ENCODE data around the gene PABPC1L2B. TPM values are rescaled to one million over a fixed set of nuclear protein-coding genes. Genes with fewer than 3 reads are reported as not detected.
"Not testable (repeated sequence)": the region's sequence is repeated elsewhere in the genome, so short reads cannot be mapped to it uniquely, and the experiment has no call there.

PABPC1L2B gene
- total RNA-seq, result not detected

DNA sequence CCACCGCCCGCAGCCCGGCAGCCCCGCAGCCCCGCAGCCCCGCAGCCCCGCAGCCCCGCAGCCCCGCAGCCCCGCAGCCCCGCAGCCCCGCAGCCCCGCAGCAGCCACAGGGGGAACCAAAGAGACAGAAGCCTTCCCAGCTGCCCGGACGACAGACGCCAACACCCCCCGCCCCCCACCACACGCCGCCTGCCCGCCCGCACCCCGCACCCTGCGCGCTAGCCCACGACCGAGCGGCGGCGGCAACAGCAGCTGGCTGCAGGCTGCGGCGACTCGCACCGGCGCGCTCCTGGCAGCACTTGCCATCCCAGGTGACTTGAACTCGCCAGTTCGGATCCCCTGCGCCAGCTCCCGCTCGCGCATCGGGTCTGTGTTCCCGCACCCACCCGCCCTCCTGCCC is at the start of gene PABPC1L2B:
PABPC1L2B (plus strand) TSS at position 207 of the 400 bp plus-strand sequence. CDS start 704 bp downstream, outside the sequence.
- DNase-seq, result not testable (repeated sequence)

- not testable (repeated sequence) for DNase-seq
Observed at GRCh38 chrX:72959971-72960370, 42.8 kb upstream of the PABPC1L2B start.

DNA sequence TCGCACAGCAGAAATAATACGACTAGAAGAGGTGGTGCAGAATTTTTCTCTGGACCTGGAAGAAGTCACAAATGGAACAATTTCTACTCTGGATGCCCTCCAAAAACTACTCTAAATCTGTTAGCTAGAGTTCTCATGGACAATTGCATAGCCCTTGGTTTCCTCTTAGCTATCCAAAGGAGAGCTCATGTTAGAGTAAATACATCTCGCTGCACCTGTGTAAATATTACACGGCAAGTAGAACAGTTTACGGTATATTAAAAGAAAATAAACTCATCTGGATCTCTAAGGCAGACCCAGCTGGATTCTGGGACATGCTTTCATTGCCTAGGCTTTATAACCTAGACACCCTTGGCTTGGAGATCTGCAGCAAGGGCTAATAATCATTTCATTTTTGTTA is 30.9 kb upstream of the PABPC1L2B start:
- DNase-seq, result not testable (repeated sequence)

GRCh38 chrX:72974885-72975284 is 27.9 kb upstream of the PABPC1L2B start:
- DNase-seq, result not testable (repeated sequence)

- DNase-seq, result not testable (repeated sequence)
Observed at GRCh38 chrX:72980894-72981469, 21.8 kb upstream of the PABPC1L2B start.

GRCh38 chrX:73004032-73004431 is 1.3 kb downstream of the PABPC1L2B start:
- not testable (repeated sequence) for DNase-seq

DNA sequence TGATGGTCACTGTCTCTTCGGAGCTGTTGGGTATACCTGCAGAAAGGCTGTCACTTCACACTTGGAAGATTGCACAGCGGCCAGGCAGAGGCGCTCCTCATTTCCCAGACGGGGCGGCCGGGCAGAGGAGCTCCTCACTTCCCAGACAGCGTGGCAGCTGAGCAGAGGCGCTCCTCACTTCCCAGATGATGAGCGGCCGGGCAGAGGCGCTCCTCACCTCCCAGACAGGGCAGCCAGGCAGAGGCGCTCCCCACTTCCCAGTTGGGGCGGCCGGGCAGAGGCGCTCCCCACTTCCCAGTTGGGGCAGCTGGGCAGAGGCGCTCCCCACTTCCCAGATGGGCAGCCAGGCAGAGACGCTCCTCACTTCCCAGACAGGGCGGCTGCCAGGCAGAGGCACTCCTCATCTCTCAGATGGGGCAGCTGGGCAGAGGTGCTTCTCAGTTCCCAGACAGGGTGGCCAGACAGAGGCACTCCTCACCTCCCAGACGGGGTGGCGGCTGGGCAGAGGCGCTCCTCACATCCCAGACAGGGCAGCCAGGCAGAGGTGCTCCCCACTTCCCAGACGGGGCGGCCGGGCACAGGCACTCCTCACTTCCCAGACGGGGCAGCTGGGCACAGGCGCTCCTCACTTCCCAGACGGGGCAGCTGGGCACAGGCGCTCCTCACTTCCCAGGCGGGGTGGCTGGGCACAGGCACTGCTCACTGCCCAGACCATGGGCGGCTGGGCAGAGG is 18.8 kb downstream of the PABPC1L2B start:
- DNase-seq, result no peak

- not testable (repeated sequence) for DNase-seq
Observed at GRCh38 chrX:73022093-73022445, 19.3 kb downstream of the PABPC1L2B start.

DNA sequence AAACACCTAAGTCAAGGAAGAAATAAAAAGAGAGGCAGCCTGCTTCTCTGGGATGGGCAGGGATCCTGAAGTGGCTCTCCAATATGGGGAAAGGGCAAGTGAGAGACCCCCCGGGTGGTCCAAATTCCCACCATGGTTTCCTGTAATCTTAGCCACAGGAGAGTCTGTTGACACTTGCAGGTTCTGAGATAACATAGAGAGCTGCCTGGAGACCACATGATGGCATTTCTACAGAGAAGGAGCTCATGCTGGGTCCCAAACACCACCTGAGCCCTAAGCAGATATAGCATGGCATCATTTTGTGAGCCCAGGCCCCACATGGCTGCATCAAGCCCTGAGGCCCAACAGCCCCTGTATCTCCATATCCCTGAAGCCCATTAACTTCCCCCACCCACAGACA is 26.1 kb downstream of the PABPC1L2B start:
- no peak for DNase-seq

Other genes starting within 250 kb of the PABPC1L2B start
- gene DMRTC1B, start 226.0 kb upstream of the PABPC1L2B start, total RNA-seq, result not detected
- not detected for gene FAM236B, start 220.3 kb upstream of the PABPC1L2B start, total RNA-seq
- not detected for gene FAM236D, start 194.7 kb upstream of the PABPC1L2B start, total RNA-seq
- gene FAM236C, start 90.3 kb upstream of the PABPC1L2B start, total RNA-seq, result not detected
- gene FAM236A, start 64.7 kb upstream of the PABPC1L2B start, total RNA-seq, result not detected
- gene DMRTC1, start 59.1 kb upstream of the PABPC1L2B start, total RNA-seq, result 0.62 TPM
- gene PABPC1L2A, start 76.6 kb downstream of the PABPC1L2B start, total RNA-seq, result not detected
- 1.8 TPM for gene NAP1L2, start 211.9 kb downstream of the PABPC1L2B start, total RNA-seq

Measured in tongue (tissue), 2 donors.